Gastrocnemius medialis (tissue), 4 donors: ENCODE measurements around the gene ZNF483.
"Not testable (repeated sequence)": the region's sequence is repeated elsewhere in the genome, so short reads cannot be mapped to it uniquely, and the experiment has no call there.

Experiments
- CTCF ChIP-seq, 5 experiments: fragments of 450-650 bp in 3 of 5; fragments of 200-600 bp in 2 of 5; sonication (generic) in 2 of 5; IDR thresholded peaks in 4 of 5; conservative IDR thresholded peaks in 1 of 5; 1 replicate in 4 of 5; 2 replicates in 1 of 5; pipeline ENCODE4 v1.5.1; 2016 to 2019; ENCODE audit warnings: antibody characterized with exemption in 5 of 5, mild to moderate bottlenecking in 3 of 5, moderate library complexity in 3 of 5
- POLR2A ChIP-seq, 2 donors: fragments of 450-650 bp; IDR thresholded peaks; one replicate each; pipeline ENCODE4 v1.6.1; 2017; ENCODE audit warnings: antibody characterized with exemption in 2 of 2, mild to moderate bottlenecking in 2 of 2, moderate library complexity in 2 of 2

- TF ChIP-seq CTCF (IDR thresholded peaks at IDR 0.05 in 4 of 5, conservative IDR thresholded peaks at IDR 0.05 in 1 of 5); POLR2A (IDR thresholded peaks at IDR 0.05): not testable (repeated sequence)
These were observed 30.4 kb downstream of the ZNF483 start for GRCh38 chr9:111555425-111555824.
